HUES48 (cell line): ENCODE data around the gene STMN1.

Source experiments
- H3K27ac ChIP-seq: one replicate; pipeline ENCODE4 v1.7.0; 2013; ENCODE audit warnings: low read depth, low read length, inconsistent platforms
- H3K27me3 ChIP-seq: 2 replicates; pipeline ENCODE4 v1.6.1; 2013; ENCODE audit warnings: mild to moderate bottlenecking, low read length; ENCODE audit not compliant: control insufficient read depth, insufficient read depth
- H3K36me3 ChIP-seq: 2 replicates; pipeline ENCODE4 v1.6.1; 2013; ENCODE audit warnings: low read length; ENCODE audit not compliant: control insufficient read depth, insufficient read depth
- H3K4me1 ChIP-seq: 2 replicates; pipeline ENCODE4 v1.6.1; 2013; ENCODE audit warnings: mild to moderate bottlenecking, low read length; ENCODE audit not compliant: control insufficient read depth, insufficient read depth
- H3K4me3 ChIP-seq: 2 replicates; pipeline ENCODE4 v1.5.1; 2013; ENCODE audit warnings: mild to moderate bottlenecking, low read depth, low read length
- H3K9ac ChIP-seq: 2 replicates; pipeline ENCODE4 v1.6.1; 2013; ENCODE audit warnings: mild to moderate bottlenecking, low read depth, low read length, moderate library complexity
- H3K9me3 ChIP-seq: 2 replicates; pipeline ENCODE4 v1.6.1; 2013; ENCODE audit warnings: low read length; ENCODE audit not compliant: control insufficient read depth, insufficient read depth

STMN1 gene

GRCh38 chr1:25856856-25857255, 49.4 kb downstream of the STMN1 start:
- Histone ChIP-seq H3K36me3 (no peaks in the 10 kb centered on the region), H3K9me3 (no peaks in the 10 kb centered on the region), H3K27ac (no peak overlapping the region), H3K4me1 (peaks cover 5% of the 10 kb centered on the region; the same call in 1 of the 2 replicates), H3K9ac (no peak overlapping the region), H3K27me3 (no peaks in the 10 kb centered on the region), H3K4me3 (no peak overlapping the region)

- peaks cover 5% of the 10 kb centered on the region; the same call in 1 of the 2 replicates for H3K4me1 ChIP-seq
- 0 out of 2 replicates have a peak, but pooled peaks cover 3% of the 10 kb centered on the region for H3K36me3 ChIP-seq
- H3K9me3 ChIP-seq, result no peaks in the 10 kb centered on the region
- H3K27me3 ChIP-seq, result no peaks in the 10 kb centered on the region
- no peak overlapping the region for H3K9ac ChIP-seq
- H3K27ac ChIP-seq, result no peak overlapping the region
- no peak overlapping the region for H3K4me3 ChIP-seq
Measured at GRCh38 chr1:25854554-25854953, 51.7 kb downstream of the STMN1 start.
